Uterus (tissue), 4 donors: ENCODE data around the gene GCK. TPM values are rescaled to one million over a fixed set of nuclear protein-coding genes. Genes with fewer than 3 reads are reported as not detected.

Source experiments
- DNase-seq, 2 donors: peaks; one replicate each; pipeline ENCODE4 v3.0.0-alpha.2; 2019 to 2020
- H3K27ac ChIP-seq, 2 donors: fragments of 200-600 bp; sonication (generic); 1 replicate in 1 of 2; 2 replicates in 1 of 2; pipeline ENCODE4 v1.5.1; 2016 to 2018
- H3K27me3 ChIP-seq, 2 donors: fragments of 200-600 bp; sonication (generic); one replicate each; pipeline ENCODE4 v1.5.1; 2018 to 2019; ENCODE audit warnings: control low read depth in 1 of 2
- H3K36me3 ChIP-seq, 2 donors: fragments of 200-600 bp; sonication (generic); one replicate each; pipeline ENCODE4 v1.5.1; 2019; ENCODE audit warnings: control low read depth in 1 of 2
- H3K4me1 ChIP-seq, 2 donors: fragments of 200-600 bp; sonication (generic); one replicate each; pipeline ENCODE4 v1.5.1; 2018 to 2019; ENCODE audit warnings: control low read depth in 1 of 2
- H3K4me3 ChIP-seq, 2 donors: fragments of 200-600 bp; sonication (generic); 1 replicate in 1 of 2; 2 replicates in 1 of 2; pipeline ENCODE4 v1.5.1; 2018 to 2019; ENCODE audit warnings: mild to moderate bottlenecking in 1 of 2
- H3K9me3 ChIP-seq, 2 donors: fragments of 200-600 bp; sonication (generic); one replicate each; pipeline ENCODE4 v1.5.1; 2019; ENCODE audit warnings: control low read depth in 1 of 2
- CTCF ChIP-seq, 4 experiments: fragments of 200-600 bp in 2 of 4; fragments of 450-650 bp in 2 of 4; sonication (generic) in 2 of 4; IDR thresholded peaks; one replicate each; pipeline ENCODE4 v1.5.1; 2016 to 2019; ENCODE audit warnings: antibody characterized with exemption in 4 of 4, mild to moderate bottlenecking in 2 of 4, moderate library complexity in 1 of 4
- POLR2A ChIP-seq, 2 donors: fragments of 450-650 bp; IDR thresholded peaks; one replicate each; pipeline ENCODE4 v1.6.1; 2016; ENCODE audit warnings: antibody characterized with exemption in 2 of 2, mild to moderate bottlenecking in 1 of 2, moderate library complexity in 1 of 2
- intact Hi-C: fragments of 100-400 bp; cut with DNase I; formaldehyde crosslinking; loops from one replicate; pipeline ENCODE4 v1.15.1; 2023; ENCODE audit warnings: low total_unique reads
- total RNA-seq, 4 donors: library from RNA; depleted of rRNA in 3 of 4; stranded (reverse); fragments of >200 nt in 3 of 4; gene quantifications; one replicate each; pipeline versions ENCODE4 v1.1.0 to v1.2.4, GENCODE V29; 2014 to 2023
- donor health status: DM: yes; HTN: yes; CAD: no.

Gene GCK
- total RNA-seq, 4 donors from 2014 or later: 0.29 to 2.6 (median 1.8) TPM; not detected in 1

GRCh38 chr7:44219371-44220045, 30.3 kb upstream of the GCK start:
- Histone ChIP-seq H3K36me3 (no peaks in the 10 kb centered on the region), H3K4me3 (no peak overlapping the region), H3K27ac (no peak overlapping the region), H3K9me3 (no peaks in the 10 kb centered on the region), H3K27me3 (no peaks in the 10 kb centered on the region), H3K4me1 (no peaks in the 10 kb centered on the region)
- DNase-seq: no peak
- no peak for TF ChIP-seq POLR2A (IDR thresholded peaks at IDR 0.05)
- no peak for TF ChIP-seq CTCF (IDR thresholded peaks at IDR 0.05)
- intact Hi-C loops: no loop called here

GRCh38 chr7:44218418-44219201, 29.4 kb upstream of the GCK start:
- TF ChIP-seq CTCF (IDR thresholded peaks at IDR 0.05) (no peak), POLR2A (IDR thresholded peaks at IDR 0.05) (no peak)
- H3K27ac ChIP-seq: no peak overlapping the region
- no peaks in the 10 kb centered on the region for H3K9me3 ChIP-seq
- intact Hi-C loops: no loop called here
- H3K4me3 ChIP-seq: no peak overlapping the region
- H3K36me3 ChIP-seq: no peaks in the 10 kb centered on the region
- DNase-seq: no peak
- no peaks in the 10 kb centered on the region for H3K27me3 ChIP-seq
- no peaks in the 10 kb centered on the region for H3K4me1 ChIP-seq

GRCh38 chr7:44217852-44218402, 28.7 kb upstream of the GCK start:
- Histone ChIP-seq H3K27me3 (no peaks in the 10 kb centered on the region), H3K36me3 (no peaks in the 10 kb centered on the region), H3K4me1 (no peaks in the 10 kb centered on the region), H3K9me3 (no peaks in the 10 kb centered on the region), H3K4me3 (no peak overlapping the region), H3K27ac (no peak overlapping the region)
- intact Hi-C loops: no loop called here
- no peak for TF ChIP-seq POLR2A (IDR thresholded peaks at IDR 0.05)
- no peak for TF ChIP-seq CTCF (IDR thresholded peaks at IDR 0.05)
- DNase-seq: no peak

- no peak for DNase-seq
- Histone ChIP-seq H3K4me1 (no peaks in the 10 kb centered on the region), H3K36me3 (no peaks in the 10 kb centered on the region), H3K9me3 (no peaks in the 10 kb centered on the region), H3K4me3 (no peak overlapping the region), H3K27me3 (no peaks in the 10 kb centered on the region), H3K27ac (no peak overlapping the region)
- intact Hi-C loops: no loop called here
- TF ChIP-seq POLR2A (IDR thresholded peaks at IDR 0.05): no peak
- TF ChIP-seq CTCF (IDR thresholded peaks at IDR 0.05): no peak
Measured at GRCh38 chr7:44217223-44217714, 28.0 kb upstream of the GCK start.
